Left renal pelvis (tissue), 4 donors: ENCODE results near the gene CCDC61. TPM values are rescaled to one million over a fixed set of nuclear protein-coding genes. Genes with fewer than 3 reads are reported as not detected.

Source experiments
- DNase-seq, 4 donors: peaks; one replicate each; pipeline ENCODE4 v3.0.0-alpha.2; 2013; ENCODE audit warnings: low read depth in 4 of 4, low spot score in 3 of 4
- polyA plus RNA-seq, 4 donors: library from polyadenylated mRNA; unstranded; fragments of 120-200 nt; gene quantifications; one replicate each; pipeline ENCODE4 v1.2.1, GENCODE V29; 2013; ENCODE audit not compliant: insufficient read length in 4 of 4

CCDC61 gene
- polyA plus RNA-seq, 4 donors: 9.5 to 16.0 (median 11.4) TPM

DNA sequence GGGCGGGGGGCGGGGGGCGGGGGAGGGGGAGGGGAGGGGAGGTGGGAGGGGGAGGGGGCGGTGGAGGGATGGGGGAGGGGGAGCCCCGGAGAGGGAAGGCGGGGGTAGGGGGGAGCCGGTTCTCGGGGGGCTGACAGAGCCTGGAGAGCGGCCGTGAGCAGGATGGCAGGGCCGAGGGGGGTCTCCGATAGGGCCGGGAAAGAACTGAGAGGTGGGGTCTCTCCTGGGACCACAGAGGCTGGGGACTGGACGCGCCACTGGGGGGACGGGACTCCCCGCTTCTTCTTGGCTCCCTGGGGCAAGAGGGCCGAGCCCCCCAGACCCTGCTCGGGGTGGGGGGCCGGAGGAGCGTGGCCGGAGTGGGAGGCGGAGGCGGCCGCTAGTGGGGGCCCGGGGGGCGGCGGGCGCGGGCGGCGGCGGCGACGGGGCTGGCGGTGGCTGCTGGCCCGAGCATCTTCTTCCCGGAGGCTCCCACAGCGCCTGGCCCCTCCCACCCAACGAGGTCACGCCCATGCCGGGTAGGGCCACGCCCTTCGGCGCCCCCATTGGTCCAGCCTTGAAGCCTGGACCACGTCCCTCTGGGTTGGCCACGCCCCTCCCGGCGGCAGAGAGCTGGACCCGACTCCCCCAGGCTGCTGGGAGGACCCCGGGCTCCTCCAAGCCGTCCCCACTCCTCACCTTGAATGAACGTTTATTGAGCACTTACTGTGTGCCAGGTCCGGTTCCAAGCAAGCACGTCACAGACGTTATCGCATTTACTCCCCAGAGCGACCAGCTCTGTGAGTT, 21.5 kb upstream of the CCDC61 start, which contains the start of gene NOVA2:
TSS of gene NOVA2 (minus strand) at position 313 of the 786 bp plus-strand sequence. CDS start 514 bp downstream, outside the sequence.
- DNase-seq: no peak

DNA sequence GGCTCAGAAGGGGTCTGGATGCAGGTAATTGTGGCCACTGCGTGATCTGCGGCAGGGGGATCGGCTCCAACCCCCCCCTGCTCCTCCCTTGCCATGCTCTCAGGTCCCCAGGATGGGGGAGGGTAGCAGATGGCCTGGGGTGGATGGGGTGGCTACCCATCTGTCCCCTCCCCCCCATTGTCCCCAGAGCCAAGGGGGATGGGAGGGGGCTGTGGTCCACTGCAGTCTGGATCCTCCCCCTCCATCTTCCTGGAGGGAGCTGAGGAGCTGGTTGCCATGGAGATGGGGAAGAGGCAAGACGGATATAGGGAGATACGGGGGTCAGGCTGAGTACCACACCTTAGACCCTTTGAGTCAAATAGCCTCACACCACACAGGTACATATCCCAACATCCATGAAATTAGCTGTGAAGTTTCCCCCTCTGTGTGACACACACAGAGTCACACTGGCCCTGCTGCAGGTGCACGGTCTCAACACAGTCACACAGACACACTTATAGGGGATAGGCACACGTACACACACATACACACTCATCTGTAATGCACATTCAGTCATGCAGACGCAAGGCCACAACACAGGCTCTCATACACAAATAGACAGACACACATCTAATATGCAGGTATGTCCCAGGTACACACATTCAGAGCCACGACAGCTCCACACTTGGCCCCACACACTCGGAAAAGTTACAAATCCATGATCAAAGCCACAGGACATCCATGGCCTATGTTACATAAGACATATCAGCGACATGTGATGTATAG, 19.8 kb upstream of the CCDC61 start:
- no peak for DNase-seq

DNA sequence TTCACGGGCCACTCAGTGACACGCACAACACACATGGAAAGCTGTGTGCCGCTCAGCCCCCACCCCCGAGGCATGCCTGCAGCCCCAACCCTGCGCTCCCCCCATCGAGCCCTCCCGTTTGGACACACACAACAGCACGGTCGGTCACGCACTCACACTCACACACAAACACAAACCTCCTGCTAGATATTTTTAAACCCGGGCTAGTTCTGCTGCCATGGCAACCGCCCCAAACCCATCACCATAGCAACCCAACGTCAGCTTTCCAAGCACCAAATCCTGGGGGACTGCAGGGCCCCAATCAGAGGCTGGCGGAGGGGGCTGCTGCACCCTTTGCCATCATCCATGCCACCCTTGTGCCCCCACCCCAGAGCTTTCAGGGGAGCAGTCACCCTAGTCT, 19.1 kb upstream of the CCDC61 start:
- no peak for DNase-seq

DNA sequence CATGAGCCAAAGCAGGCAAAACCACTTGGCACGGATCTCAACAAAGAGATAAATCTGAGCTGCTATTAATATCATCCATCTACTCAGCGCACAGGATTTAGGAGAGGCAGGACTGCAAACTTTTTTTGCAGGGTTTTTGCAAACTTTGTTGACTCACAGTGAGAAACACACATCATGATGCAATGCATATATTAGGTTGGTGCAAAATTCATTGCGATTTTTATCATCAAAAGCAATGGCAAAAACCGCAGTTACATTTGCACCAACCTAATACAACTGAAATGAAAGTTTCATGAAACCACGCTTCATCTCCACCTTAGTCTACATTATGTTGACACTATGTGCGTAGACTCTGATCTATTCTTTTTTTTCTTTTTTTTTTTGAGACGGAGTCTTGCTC, 17.1 kb upstream of the CCDC61 start:
- no peak for DNase-seq

DNA sequence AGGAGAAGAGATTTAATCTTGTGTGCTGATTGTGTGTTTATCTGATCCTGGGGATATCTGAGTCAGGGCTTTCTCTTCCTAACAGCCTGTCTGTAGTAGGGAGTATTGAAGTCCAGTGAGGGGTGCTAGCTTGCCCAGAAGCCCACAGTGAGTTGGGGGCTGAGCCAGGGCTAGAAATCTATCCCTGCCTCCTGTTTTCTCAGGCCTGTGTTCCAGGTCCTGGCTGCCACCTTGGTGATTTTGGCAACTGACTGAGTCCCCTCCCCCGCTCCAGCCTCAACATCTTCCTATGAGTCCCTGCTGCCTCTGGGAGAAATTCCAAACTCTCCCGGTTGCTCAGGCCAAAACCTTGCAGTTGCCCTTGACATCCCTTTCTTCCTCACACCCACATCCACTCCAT, 13.9 kb upstream of the CCDC61 start:
- no peak for DNase-seq

DNA sequence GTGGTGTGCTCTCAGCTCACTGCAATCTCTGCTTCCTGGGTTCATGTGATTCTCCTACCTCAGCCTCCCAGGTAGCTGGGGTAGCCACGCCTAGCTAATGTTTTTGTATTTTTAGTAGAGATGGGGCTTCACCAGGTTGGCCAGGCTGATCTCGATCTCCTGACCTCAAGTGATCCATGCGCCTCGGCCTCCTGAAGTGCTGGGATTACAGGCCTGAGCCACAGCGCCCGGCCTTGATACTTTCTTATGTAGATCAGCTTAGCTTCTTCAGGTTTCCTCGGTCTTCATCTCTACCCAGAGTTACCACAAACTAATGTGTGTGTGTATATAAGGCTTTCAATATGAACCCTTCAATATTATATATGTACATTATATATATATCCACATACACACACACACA, 9.9 kb upstream of the CCDC61 start:
- no peak for DNase-seq

DNA sequence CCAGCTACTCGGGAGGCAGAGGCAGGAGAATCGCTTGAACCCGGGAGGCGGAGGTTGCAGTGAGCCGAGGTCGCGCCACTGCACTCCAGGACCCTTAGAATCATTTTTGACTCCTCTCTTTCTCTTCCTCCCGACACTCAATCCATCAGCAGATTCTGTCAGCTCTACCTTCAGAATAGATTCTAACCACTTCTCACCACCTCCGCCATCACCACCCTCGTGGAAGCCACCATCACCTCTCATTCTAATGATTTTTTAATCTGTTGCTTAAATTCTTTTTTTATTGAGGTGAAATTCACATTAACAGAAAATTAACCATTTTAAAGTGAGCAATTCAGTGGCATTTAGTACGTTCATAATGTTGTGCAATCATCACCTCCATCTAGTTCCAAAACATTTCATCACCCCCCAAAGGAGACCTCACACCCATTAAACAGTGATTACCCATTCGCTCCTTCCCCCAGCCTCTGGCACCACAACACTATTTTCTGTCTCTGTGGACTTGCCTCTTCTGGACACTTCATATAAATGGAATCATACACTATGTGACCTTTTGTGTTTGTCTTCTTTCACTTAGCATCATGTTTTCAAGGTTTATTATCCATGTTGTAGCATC, 5.0 kb upstream of the CCDC61 start:
- DNase-seq: no peak

DNA sequence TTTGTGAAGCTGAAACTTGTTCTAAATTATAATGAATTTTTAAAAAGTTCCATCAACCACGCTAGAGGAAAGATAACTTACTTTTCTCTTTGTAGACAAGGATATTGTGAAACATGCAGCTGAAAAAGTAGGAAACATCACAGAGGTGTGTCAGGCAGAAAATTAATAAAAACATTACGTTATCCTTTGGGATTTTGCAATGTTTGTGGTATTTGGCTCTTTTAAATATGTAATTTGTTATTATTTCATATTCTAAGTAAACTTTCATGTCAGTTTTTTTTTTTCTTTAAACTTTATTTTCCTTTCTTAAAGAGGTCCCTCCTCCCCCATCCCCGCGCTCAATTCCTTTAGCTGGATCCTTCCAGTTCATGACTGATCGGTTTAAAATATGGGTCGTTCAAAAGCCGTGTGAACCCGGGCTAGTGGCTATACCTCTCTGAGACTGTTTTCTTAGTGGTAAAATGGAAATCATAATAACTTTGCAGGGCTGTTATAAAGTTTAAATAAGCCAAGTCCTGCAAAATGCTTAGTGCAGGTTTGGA, 740 bp upstream of the CCDC61 start:
- no peak for DNase-seq

DNA sequence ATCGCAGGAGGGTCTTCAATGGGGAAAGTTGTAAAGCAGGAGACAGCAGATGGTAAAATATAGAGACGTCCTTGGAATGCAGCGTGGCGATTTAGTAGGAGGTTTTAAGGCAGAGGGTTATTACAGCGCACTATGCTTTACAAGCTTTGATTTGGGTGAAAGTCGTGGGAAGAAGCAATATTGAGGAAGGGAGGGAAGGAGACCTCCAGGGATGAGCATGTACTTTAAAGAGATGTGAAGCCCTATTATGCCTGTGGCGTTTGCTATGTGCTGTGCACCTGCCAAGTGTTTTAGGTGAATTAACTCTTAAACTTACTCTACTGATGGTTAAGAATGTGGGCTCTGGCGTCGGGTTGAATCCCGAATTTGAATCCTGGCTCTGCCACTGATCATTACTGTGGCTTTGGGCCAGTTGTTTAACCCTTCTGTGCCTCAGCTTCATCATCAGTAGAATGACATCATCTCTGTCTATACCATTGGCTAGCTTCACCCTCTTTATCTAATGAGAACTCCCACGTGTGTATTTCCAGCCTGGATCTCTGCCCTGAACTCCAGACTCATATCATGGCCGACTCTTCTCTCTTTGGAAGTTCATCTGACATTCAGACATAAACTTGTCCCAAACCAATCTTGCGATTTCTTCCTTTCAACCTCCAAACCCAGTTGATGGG, 583 bp downstream of the CCDC61 start:
- DNase-seq: no peak

DNA sequence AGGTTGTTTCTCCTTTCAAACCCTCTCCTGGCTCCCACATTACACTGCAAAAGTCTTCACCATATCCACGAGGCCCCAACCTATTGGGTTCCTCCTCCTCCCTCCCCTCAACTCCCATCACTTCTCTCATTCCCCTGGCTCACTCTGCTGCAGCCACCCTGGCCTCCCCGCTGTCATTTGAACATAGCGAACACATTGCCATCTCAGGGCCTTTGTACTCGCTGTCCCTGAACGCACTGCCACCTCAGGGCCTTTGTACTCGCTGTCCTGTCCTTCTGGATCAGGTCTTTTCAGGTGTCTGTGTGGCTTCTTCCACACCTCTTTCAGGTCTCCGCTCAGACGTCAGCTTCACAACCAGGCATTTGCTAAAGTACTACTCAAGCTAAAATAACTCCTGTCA, 1.7 kb downstream of the CCDC61 start:
- no peak for DNase-seq

DNA sequence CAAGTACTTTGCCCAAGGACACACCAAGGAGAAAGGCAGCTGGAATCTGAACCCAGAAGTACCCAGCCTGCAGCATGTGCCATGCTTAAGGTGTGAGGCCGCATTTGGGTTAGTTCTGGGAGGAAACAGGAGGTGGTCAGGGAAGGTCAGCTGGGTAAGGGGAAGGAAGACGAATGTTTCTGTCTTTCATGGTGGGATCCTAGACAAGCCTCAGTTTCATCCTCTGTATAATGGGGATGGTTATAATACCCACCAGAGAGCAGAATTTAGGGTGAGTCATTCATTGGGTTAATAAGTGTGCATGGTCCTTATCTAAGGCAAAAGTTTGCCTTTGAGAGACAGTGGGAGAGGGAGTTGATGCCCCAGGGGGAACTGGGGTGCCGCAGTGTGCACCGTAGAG, 3.6 kb downstream of the CCDC61 start:
- no peak for DNase-seq

DNA sequence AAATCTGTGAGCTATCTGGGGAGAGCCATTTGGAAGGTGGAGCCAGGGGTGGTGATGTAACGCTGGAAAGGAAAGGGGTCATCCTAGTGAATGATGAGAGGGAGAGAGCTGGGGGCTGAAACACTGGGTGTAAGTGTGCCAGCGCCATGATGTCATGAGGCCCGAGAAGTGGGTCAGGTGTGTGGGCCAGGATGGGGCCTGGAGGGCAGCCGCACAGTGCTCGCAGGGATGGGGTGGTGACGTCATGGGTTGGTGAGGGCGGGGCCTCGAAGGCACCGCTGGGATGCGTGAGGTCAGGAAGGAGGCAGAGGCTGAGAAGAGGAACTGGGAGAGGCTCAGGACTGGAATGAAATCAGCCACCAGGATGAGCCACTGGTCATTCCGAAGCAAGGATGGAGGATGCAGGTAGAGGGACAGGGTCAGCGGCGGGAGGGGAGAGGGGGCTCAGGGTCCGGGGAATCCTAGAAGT, 4.4 kb downstream of the CCDC61 start:
- DNase-seq: no peak

DNA sequence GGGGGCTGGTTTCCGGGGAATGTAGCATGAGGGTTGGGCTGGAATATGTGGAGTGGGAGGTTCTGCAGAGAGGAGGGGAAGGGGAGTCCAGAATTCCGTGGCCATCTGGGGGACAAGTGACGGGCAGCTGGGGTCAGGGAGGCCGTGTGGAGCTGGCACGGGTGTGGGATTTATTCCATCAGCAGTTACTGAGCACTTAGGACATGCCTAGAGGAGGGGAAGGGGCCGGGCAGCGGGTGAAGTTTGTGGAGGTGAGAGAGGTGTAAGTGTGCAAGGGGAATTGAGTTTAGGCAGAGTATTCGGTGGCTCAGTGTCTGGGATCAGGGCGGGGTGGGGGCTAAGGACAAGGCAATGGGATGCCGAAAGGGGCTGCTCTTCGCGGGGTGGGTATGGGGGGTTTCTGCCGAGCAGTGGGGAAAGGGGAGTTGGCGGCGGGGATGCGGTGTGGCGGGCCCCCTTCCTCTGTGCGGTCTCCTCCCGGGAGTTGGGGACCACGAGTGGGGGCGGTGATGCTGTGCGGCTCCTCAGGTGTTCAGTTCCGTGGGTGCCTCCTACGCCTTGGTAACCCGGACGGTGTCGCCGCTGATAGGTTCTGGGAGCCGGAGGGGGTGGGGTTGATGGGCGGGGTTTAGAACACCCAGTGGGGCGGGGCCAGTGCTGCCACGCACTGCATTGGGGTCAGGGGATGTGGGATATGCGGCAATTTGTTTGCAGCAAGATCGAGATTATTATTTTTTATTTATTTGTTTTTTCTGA, 5.4 kb downstream of the CCDC61 start:
- DNase-seq: no peak

DNA sequence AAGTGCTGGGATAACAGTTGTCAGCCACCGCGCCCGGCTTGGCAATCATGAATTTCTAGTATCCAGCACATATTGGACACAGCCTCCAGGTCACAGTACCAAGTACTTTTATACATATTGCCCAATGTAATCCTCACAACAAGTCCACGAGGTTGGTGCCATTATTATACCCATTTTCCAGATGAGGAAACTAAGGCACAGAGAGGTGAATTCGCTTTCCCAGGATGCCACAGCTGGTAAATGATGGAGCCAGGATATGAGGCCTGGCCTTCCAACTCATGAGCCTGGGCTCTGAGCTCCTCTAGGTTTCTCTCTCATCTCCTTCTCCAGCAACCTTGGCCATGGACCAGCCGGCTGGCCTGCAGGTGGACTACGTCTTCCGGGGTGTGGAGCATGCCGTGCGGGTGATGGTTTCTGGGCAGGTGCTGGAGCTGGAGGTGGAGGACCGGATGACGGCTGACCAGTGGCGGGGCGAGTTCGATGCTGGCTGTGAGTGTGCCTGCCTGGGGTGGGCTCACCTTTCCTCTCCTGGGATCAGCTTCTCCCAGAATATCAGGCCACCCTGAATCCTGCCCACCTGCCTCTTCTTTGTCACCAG, 7.5 kb downstream of the CCDC61 start:
- no peak for DNase-seq

DNA sequence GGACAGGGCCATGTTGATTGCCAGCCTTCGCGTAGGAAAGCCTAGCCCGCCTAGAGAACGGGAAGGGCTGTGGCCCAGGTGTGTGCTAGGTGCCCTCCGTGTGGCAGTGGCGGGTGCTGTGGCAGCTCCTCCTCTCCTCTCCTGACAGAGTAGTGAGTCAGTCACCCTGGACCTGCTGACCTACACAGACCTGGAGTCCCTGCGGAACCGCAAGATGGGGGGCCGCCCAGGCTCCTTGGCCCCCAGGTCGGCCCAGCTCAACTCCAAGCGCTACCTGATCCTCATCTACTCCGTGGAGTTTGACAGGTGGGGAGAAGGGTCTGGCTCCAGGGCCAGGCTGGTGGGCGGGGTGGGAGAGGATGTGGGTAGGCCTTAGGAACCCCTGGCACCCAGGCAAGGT, 11.1 kb downstream of the CCDC61 start:
- DNase-seq: no peak

DNA sequence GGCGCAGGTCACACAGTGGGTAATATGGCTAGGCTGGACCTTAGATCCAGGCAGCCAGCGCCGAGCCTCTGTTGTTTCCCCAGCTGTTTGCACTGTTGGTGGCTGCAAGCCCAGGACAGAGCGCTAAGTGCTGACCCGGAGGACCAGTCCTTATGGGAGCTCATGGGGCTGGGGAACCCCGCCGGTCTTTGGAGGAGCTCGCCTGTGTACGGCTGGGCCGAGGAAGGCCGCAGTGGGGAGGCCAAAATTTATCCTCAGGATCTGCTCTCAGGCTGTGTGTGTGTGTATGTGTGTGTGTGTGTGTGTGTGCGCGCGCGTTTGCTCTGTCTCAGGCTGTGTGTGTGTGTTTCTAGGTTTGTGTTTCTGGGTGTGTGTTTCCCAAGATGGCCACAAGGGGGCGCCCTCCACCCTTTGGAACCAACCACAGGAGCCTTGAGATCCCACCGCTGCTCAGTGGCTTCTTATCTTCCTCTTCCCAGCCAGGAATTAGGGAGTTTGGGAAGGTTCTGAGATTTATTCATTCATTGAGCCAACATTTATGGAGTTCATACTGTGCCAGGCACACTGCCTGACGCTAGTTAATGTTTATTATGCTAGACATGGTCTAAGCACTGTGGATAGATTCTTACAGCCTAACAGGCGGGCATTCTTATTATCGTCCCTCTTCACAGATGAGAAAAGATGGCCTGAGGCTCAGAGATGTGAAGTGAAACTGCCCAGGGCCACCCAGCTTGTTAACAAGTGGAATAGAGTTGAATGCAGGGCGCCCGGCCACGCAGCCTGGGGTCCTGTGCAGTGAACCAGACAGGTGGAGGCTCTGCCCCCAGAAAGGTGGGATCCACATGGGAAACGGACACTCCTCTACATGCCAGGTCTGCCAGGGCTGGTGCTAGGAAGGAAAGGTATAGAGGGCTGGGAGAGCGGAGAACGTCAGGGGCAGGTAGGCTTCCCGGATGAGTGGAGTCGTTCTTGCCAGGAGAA, 14.6 kb downstream of the CCDC61 start:
- DNase-seq: no peak

DNA sequence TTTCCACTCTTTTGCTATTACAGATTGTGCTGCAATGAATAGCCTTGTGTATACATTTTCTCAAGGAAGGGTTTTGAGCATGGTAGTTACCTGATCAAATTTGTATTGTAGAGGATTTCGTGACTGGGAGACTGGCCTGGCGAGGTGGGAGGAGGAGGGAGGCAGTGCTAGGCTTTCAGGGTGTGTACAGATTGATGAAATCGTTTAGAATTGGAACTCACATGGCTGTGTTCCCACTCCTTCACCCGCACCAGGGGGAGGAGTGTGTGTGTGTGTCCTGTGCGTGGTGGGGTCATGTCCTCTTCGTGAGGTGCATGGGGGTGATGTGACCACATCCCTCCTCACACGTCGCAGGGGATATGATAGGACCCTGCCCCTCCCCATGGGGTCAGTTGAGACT, 19.3 kb downstream of the CCDC61 start:
- no peak for DNase-seq

DNA sequence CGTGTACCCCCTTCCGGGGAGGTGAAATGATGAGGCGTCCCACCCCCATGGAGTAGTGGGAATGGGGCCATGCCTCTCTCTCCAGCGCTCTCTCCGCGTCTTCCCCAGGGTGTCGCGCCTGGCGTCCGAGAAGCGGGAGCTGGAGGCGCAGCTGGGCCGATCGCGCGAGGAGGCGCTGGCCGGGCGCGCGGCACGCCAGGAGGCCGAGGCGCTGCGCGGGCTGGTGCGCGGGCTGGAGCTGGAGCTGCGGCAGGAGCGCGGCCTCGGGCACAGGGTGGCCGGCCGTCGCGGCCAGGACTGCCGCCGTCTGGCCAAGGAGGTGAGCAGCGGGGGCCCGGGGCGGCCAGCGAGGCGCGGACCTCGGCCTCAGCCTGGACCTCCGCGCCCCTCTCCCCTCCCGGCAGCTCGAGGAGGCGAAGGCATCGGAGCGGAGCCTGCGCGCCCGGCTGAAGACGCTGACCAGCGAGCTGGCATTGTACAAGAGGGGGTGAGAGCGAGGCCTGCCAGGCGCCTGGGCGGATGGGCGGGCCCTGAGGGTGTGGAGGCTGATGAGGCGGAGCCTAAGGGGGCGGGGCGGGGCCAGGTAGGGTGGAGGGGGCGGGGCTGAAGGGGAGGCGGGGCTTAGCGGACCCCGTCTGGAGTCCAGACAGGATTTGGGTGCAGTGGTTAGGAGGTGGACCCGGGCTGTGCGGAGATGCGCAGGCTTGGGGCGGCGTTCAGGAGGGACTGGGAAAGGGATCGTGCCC, 19.8 kb downstream of the CCDC61 start:
- DNase-seq: no peak
